Measurements from ENCODE around the gene GPBP1.

DNA sequence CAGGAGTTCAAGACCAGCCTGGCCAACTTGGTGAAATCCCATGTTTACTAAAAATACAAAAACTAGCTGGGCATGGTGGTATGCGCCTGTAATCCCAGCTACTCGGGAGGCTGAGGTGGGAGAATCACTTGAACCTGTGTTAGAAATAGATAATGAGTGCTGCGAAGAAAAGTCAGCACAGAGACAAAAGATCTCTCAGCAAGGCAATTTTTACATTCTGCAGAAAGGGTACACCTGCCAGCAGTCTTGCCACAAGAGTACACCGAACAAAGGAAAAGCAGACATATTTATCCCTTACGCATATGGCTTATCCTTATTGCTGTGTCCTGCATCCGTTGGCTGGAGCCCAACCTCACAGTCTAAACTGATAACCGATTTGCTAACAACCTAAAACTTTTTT lies 16.2 kb upstream of the GPBP1 start:
- TF ChIP-seq EZH2phosphoT487 (IDR thresholded peaks at IDR 0.05; ENCODE audit: insufficient read depth, low read depth) (no peak), EZH2 (IDR thresholded peaks at IDR 0.05; ENCODE audit: insufficient read depth, poor library complexity, severe bottlenecking) (no peak)

All from GM23248 (cell line).